ENCODE data around the gene TPD52L2.
"Not testable (repeated sequence)": the region's sequence is repeated elsewhere in the genome, so short reads cannot be mapped to it uniquely, and the experiment has no call there.

TPD52L2 gene

GRCh38 chr20:63894358-63895201 lies 29.5 kb downstream of the TPD52L2 start, which contains the start of gene DNAJC5:
Gene DNAJC5, plus strand, starts transcription at chr20:63895126. Its CDS starts 33,220 bp downstream, at chr20:63928346.
- in situ Hi-C loops (cut with MboI; ENCODE audit: low sequenced_read_pairs), result no loop called here

- in situ Hi-C loops (cut with MboI; ENCODE audit: low sequenced_read_pairs), result no loop called here
These were observed 30.3 kb downstream of the TPD52L2 start for GRCh38 chr20:63895202-63895951.

- in situ Hi-C loops (cut with MboI; ENCODE audit: low sequenced_read_pairs), result no loop called here
These were observed 30.8 kb downstream of the TPD52L2 start for GRCh38 chr20:63895952-63896263.

GRCh38 chr20:63896264-63897105 lies 31.4 kb downstream of the TPD52L2 start:
- in situ Hi-C loops (cut with MboI; ENCODE audit: low sequenced_read_pairs), result no loop called here

- in situ Hi-C loops (cut with MboI; ENCODE audit: low sequenced_read_pairs), result no loop called here
These were observed 33.0 kb downstream of the TPD52L2 start for GRCh38 chr20:63897978-63898561.

- in situ Hi-C loops (cut with MboI; ENCODE audit: low sequenced_read_pairs), result no loop called here
These were observed 34.0 kb downstream of the TPD52L2 start for GRCh38 chr20:63898882-63899558.

- in situ Hi-C loops (cut with MboI; ENCODE audit: low sequenced_read_pairs), result no loop called here
These were observed 35.3 kb downstream of the TPD52L2 start for GRCh38 chr20:63900413-63900812.

- in situ Hi-C loops (cut with MboI; ENCODE audit: low sequenced_read_pairs), result no loop called here
These were observed 38.9 kb downstream of the TPD52L2 start for GRCh38 chr20:63903796-63904561.

- in situ Hi-C loops (cut with MboI; ENCODE audit: low sequenced_read_pairs), result no loop called here
These were observed 43.1 kb downstream of the TPD52L2 start for GRCh38 chr20:63908008-63908682.

- in situ Hi-C loops (cut with MboI; ENCODE audit: low sequenced_read_pairs), result no loop called here
These were observed 46.1 kb downstream of the TPD52L2 start for GRCh38 chr20:63911176-63911575.

GRCh38 chr20:63913768-63914167 lies 48.7 kb downstream of the TPD52L2 start:
- in situ Hi-C loops (cut with MboI; ENCODE audit: low sequenced_read_pairs), result no loop called here

- in situ Hi-C loops (cut with MboI; ENCODE audit: low sequenced_read_pairs), result no loop called here
These were observed 50.4 kb downstream of the TPD52L2 start for GRCh38 chr20:63915471-63915870.

- in situ Hi-C loops (cut with MboI; ENCODE audit: low sequenced_read_pairs), result not testable (repeated sequence)
These were observed 51.4 kb downstream of the TPD52L2 start for GRCh38 chr20:63916371-63916939.

- in situ Hi-C loops (cut with MboI; ENCODE audit: low sequenced_read_pairs), result no loop called here
These were observed 52.7 kb downstream of the TPD52L2 start for GRCh38 chr20:63917811-63918210.

- in situ Hi-C loops (cut with MboI; ENCODE audit: low sequenced_read_pairs), result no loop called here
These were observed 54.1 kb downstream of the TPD52L2 start for GRCh38 chr20:63919130-63919529.

- in situ Hi-C loops (cut with MboI; ENCODE audit: low sequenced_read_pairs), result no loop called here
These were observed 55.2 kb downstream of the TPD52L2 start for GRCh38 chr20:63920226-63920625.

GRCh38 chr20:63923651-63924050 lies 58.6 kb downstream of the TPD52L2 start:
- in situ Hi-C loops (cut with MboI; ENCODE audit: low sequenced_read_pairs), result no loop called here

GRCh38 chr20:63924241-63924640 lies 59.2 kb downstream of the TPD52L2 start:
- in situ Hi-C loops (cut with MboI; ENCODE audit: low sequenced_read_pairs), result no loop called here

GRCh38 chr20:63926298-63926697 lies 61.2 kb downstream of the TPD52L2 start:
- in situ Hi-C loops (cut with MboI; ENCODE audit: low sequenced_read_pairs), result no loop called here

Measured in HL-60/S4 treated with phorbol 12-myristate 13-acetate at 8.2 ng/mL for 4 days and 3 days (cell line).